IPS DF 6.9 (cell line): ENCODE data around the gene ALPK1.
A peak's percentile ranks its signal among the peaks of the same experiment; 100 is the strongest.
"Not testable (repeated sequence)": the region's sequence is repeated elsewhere in the genome, so short reads cannot be mapped to it uniquely, and the experiment has no call there.

Experiments
- DNase-seq: peaks from one replicate; pipeline ENCODE4 v3.0.0-alpha.2; 2013; ENCODE audit warnings: low read depth, low spot score
- H3K27ac ChIP-seq: one replicate; pipeline ENCODE4 v1.5.1; 2013; ENCODE audit warnings: low read length, control low read depth
- H3K27me3 ChIP-seq: 2 replicates; pipeline ENCODE4 v1.6.1; 2013; ENCODE audit warnings: mild to moderate bottlenecking, low read length; ENCODE audit not compliant: control insufficient read depth, insufficient read depth
- H3K36me3 ChIP-seq: 2 replicates; pipeline ENCODE4 v1.6.1; 2013; ENCODE audit warnings: low read length; ENCODE audit not compliant: control insufficient read depth, insufficient read depth
- H3K4me1 ChIP-seq: 2 replicates; pipeline ENCODE4 v1.6.1; 2013; ENCODE audit warnings: low read length; ENCODE audit not compliant: control insufficient read depth, insufficient read depth
- H3K4me3 ChIP-seq: 2 replicates; pipeline ENCODE4 v1.5.1; 2013; ENCODE audit warnings: mild to moderate bottlenecking, low read length
- H3K9me3 ChIP-seq: 2 replicates; pipeline ENCODE4 v1.6.1; 2013; ENCODE audit warnings: low read length, inconsistent platforms; ENCODE audit not compliant: control insufficient read depth, insufficient read depth
- WGBS: extraction: QIAGEN DNeasy Blood & Tissue Kit; methylation state at CpG from one replicate; pipeline ENCODE4 v1.1.7; 2013; ENCODE audit warnings: mixed read lengths, missing lambda C conversion rate; ENCODE audit not compliant: insufficient read length, insufficient coverage; 5-methylcytosine and 5-hydroxymethylcytosine counted together

Gene ALPK1

GRCh38 chr4:112309263-112309791, 12.2 kb downstream of the ALPK1 start:
- not testable (repeated sequence) for H3K4me3 ChIP-seq, H3K9me3 ChIP-seq, H3K36me3 ChIP-seq, DNase-seq, H3K27ac ChIP-seq, H3K4me1 ChIP-seq, H3K27me3 ChIP-seq
- WGBS = no CpG with 5 or more reads among the region's 12 CpGs

- no peak overlapping the region for H3K4me3 ChIP-seq
- no peaks in the 10 kb centered on the region for H3K9me3 ChIP-seq
- WGBS = no CpG with 5 or more reads among the region's 5 CpGs
Observed at GRCh38 chr4:112311516-112311915, 14.3 kb downstream of the ALPK1 start.

GRCh38 chr4:112312610-112313239, 15.6 kb downstream of the ALPK1 start:
- no CpG with 5 or more reads among the region's 5 CpGs for WGBS
- Histone ChIP-seq H3K27ac (no peak overlapping the region), H3K4me3 (no peak overlapping the region), H3K4me1 (peaks cover 2% of the 10 kb centered on the region; the same call in 1 of the 2 replicates), H3K36me3 (no peaks in the 10 kb centered on the region), H3K9me3 (no peaks in the 10 kb centered on the region), H3K27me3 (no peaks in the 10 kb centered on the region)
- DNase-seq = no peak

More at GRCh38 chr4:112311516-112311915, 14.3 kb downstream of the ALPK1 start:
- no peak for DNase-seq
- Histone ChIP-seq H3K27me3 (no peaks in the 10 kb centered on the region), H3K4me1 (peaks cover 2% of the 10 kb centered on the region; the same call in 1 of the 2 replicates), H3K36me3 (no peaks in the 10 kb centered on the region), H3K27ac (no peak overlapping the region)

GRCh38 chr4:112315446-112315845, 18.3 kb downstream of the ALPK1 start:
- WGBS = no CpG with 5 or more reads among the region's 3 CpGs
- DNase-seq = no peak
- Histone ChIP-seq H3K27ac (no peak overlapping the region), H3K4me1 (no peaks in the 10 kb centered on the region), H3K27me3 (no peaks in the 10 kb centered on the region), H3K4me3 (no peak overlapping the region), H3K9me3 (no peaks in the 10 kb centered on the region), H3K36me3 (no peaks in the 10 kb centered on the region)

DNA sequence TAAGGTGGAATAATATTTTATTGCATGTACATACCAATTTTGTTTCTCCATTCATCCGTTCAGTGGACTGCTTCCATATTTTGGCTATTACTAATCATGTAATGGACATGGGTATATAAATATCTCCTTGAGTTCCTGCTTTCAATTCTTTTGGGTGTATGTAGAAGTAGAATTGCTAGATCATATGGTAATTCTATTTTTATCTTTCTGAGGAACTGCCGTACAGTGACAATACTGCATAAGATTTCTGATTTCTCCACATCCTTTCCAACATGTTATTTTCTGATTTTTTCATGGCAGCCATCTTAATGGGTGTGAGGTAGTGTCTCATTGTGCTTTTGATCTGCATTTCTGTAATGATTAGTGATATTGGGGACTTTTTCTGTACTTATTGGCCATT, 19.2 kb downstream of the ALPK1 start:
- no peak overlapping the region for H3K27ac ChIP-seq
- WGBS = no CpG with 5 or more reads among the region's 2 CpGs
- no peaks in the 10 kb centered on the region for H3K27me3 ChIP-seq
- no peaks in the 10 kb centered on the region for H3K9me3 ChIP-seq
- no peak overlapping the region for H3K4me3 ChIP-seq
- no peaks in the 10 kb centered on the region for H3K36me3 ChIP-seq
- no peak for DNase-seq
- no peaks in the 10 kb centered on the region for H3K4me1 ChIP-seq

GRCh38 chr4:112318239-112319142, 21.3 kb downstream of the ALPK1 start:
- no peaks in the 10 kb centered on the region for H3K9me3 ChIP-seq
- no peak for DNase-seq
- H3K36me3 ChIP-seq = no peaks in the 10 kb centered on the region
- no peak overlapping the region for H3K4me3 ChIP-seq
- WGBS = no CpG with 5 or more reads among the region's 5 CpGs
- H3K4me1 ChIP-seq = no peaks in the 10 kb centered on the region
- H3K27ac ChIP-seq = no peak overlapping the region
- H3K27me3 ChIP-seq = no peaks in the 10 kb centered on the region

DNA sequence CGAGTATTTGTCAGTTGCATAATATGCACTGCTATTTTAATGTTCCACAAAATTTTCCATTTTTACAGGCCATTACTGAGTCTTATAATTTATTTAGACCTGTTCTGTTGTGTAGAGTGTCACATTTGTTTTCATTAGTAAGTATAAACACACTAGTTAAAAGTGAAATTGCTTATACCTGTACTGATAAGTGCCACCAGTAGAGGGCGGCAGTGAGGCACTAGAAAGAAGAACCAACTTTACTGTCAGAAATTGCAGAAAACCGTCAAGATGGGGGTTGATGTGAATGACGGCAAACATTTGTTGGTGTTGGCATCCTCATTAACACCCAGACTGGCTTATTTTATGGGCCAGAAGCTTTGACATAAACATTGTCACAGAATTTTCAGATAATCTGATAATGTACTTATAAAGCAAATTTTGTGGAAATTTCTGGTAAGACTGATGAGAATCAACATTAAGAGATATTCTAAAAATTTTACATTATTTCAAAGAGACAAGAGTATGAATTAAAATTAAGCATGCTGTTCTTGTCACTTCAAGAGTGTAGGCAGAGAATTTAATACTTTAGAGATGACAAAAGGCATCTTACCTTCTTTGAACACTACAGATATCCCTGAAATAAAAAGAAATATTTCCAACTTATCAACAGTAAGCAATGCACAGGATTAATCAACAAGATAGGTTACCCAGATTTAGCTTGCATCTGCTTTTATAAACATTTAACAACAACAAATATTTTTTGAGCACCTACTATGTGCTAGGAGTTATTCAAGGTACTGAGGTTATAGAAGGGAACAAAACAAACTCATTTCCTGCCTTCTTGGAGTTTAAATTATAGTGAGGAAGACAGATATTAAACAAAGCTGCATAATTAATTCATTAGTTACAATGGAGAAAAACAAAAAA, 24.9 kb downstream of the ALPK1 start:
- Histone ChIP-seq H3K36me3 (no peaks in the 10 kb centered on the region), H3K4me1 (no peaks in the 10 kb centered on the region), H3K27ac (no peak overlapping the region), H3K9me3 (no peaks in the 10 kb centered on the region), H3K27me3 (no peaks in the 10 kb centered on the region), H3K4me3 (no peak overlapping the region)
- WGBS = no CpG with 5 or more reads among the region's 4 CpGs
- DNase-seq = peak; percentile 31

- no peak overlapping the region for H3K4me3 ChIP-seq
- H3K9me3 ChIP-seq = no peaks in the 10 kb centered on the region
- no peaks in the 10 kb centered on the region for H3K36me3 ChIP-seq
- H3K27ac ChIP-seq = no peak overlapping the region
- no peaks in the 10 kb centered on the region for H3K27me3 ChIP-seq
- no peak for DNase-seq
- no CpG with 5 or more reads among the region's 3 CpGs for WGBS
- H3K4me1 ChIP-seq = no peaks in the 10 kb centered on the region
Observed at GRCh38 chr4:112322866-112323265, 25.7 kb downstream of the ALPK1 start.

DNA sequence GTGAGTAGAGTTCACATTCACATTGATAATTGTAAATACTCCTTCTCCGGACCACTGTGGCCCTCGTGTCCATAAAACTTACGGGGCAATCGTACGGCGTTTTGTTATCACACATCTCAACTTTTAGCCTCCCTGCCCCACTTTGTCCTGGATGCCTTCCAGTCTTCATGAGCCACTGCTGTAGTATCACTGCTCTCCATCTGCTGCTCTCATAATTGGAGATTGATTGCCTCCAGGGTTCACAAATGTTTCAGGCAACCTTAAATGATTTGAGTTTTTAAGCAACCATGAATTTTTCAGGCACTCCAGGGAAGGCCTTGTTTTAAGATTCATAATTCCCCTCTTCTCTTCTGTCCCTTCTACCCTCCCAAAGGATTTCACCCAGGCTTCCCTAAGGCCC, 28.4 kb downstream of the ALPK1 start:
- Histone ChIP-seq H3K27me3 (no peaks in the 10 kb centered on the region), H3K36me3 (no peaks in the 10 kb centered on the region), H3K27ac (no peak overlapping the region), H3K4me1 (no peaks in the 10 kb centered on the region), H3K9me3 (no peaks in the 10 kb centered on the region), H3K4me3 (no peak overlapping the region)
- DNase-seq = no peak
- no CpG with 5 or more reads among the region's 6 CpGs for WGBS
